WERI-Rb-1 (cell line): ENCODE measurements around the gene ITGAL.
A peak's percentile ranks its signal among the peaks of the same experiment; 100 is the strongest.

Experiments used
- DNase-seq: peaks from one replicate; pipeline ENCODE4 v3.0.0-alpha.2; 2020
- H3K27ac ChIP-seq: fragments of 250-450 bp; sonication (Bioruptor Pico); 2 replicates; pipeline ENCODE4 v1.5.1; 2020; ENCODE audit warnings: mild to moderate bottlenecking, moderate library complexity
- H3K27me3 ChIP-seq: fragments of 250-450 bp; sonication (Bioruptor Pico); 2 replicates; pipeline ENCODE4 v1.5.1; 2021; ENCODE audit warnings: mild to moderate bottlenecking, low read depth, moderate library complexity; ENCODE audit not compliant: insufficient read depth, severe bottlenecking
- H3K36me3 ChIP-seq: fragments of 250-450 bp; sonication (Bioruptor Pico); 2 replicates; pipeline ENCODE4 v1.5.1; 2020; ENCODE audit warnings: mild to moderate bottlenecking, moderate library complexity
- H3K4me3 ChIP-seq: 2 replicates; pipeline ENCODE4 v1.5.1; 2011; ENCODE audit warnings: low read depth, mild to moderate bottlenecking, control low read depth, low read length
- H3K9me3 ChIP-seq: fragments of 250-450 bp; sonication (Bioruptor Pico); 2 replicates; pipeline ENCODE4 v1.5.1; 2021; ENCODE audit warnings: mild to moderate bottlenecking, moderate library complexity; ENCODE audit not compliant: severe bottlenecking
- CTCF ChIP-seq: IDR thresholded peaks from 2 replicates; pipeline ENCODE4 v1.5.1; 2011; ENCODE audit warnings: low read depth, mild to moderate bottlenecking, control low read depth, inconsistent platforms, low read length

ITGAL gene

GRCh38 chr16:30567160-30567990 is 94.8 kb downstream of the ITGAL start:
- TF ChIP-seq CTCF: no peak
- H3K4me3 ChIP-seq: no peak overlapping the region
- H3K27ac ChIP-seq: no peak overlapping the region
- no peaks in the 10 kb centered on the region for H3K27me3 ChIP-seq
- H3K9me3 ChIP-seq: no peaks in the 10 kb centered on the region
- DNase-seq: no peak
- H3K36me3 ChIP-seq: no peaks in the 10 kb centered on the region

GRCh38 chr16:30567991-30568638 is 95.6 kb downstream of the ITGAL start:
- Histone ChIP-seq H3K9me3 (no peaks in the 10 kb centered on the region), H3K27me3 (no peaks in the 10 kb centered on the region), H3K27ac (no peak overlapping the region), H3K36me3 (peaks cover under 1% of the 10 kb centered on the region; the same call in 1 of the 2 replicates), H3K4me3 (no peak overlapping the region)
- DNase-seq: no peak
- no peak for TF ChIP-seq CTCF

- Histone ChIP-seq H3K36me3 (peaks cover 11% of the 10 kb centered on the region), H3K9me3 (no peaks in the 10 kb centered on the region), H3K27ac (no peak overlapping the region), H3K4me3 (no peak overlapping the region), H3K27me3 (no peaks in the 10 kb centered on the region)
- DNase-seq: no peak
- TF ChIP-seq CTCF: no peak
Observed at GRCh38 chr16:30569281-30569680, 96.7 kb downstream of the ITGAL start.

GRCh38 chr16:30569746-30570635 is 97.4 kb downstream of the ITGAL start:
- no peaks in the 10 kb centered on the region for H3K9me3 ChIP-seq
- H3K27ac ChIP-seq: peak overlapping the region; percentile 96
- peaks cover 11% of the 10 kb centered on the region for H3K36me3 ChIP-seq
- 0 out of 2 replicates have a peak overlapping the region, but pooled peaks have one; percentile 90 for H3K4me3 ChIP-seq
- no peak for TF ChIP-seq CTCF
- DNase-seq: no peak
- no peaks in the 10 kb centered on the region for H3K27me3 ChIP-seq

GRCh38 chr16:30570636-30571444 is 98.3 kb downstream of the ITGAL start:
- Histone ChIP-seq H3K27me3 (no peaks in the 10 kb centered on the region), H3K27ac (peak overlapping the region; percentile 96)
- DNase-seq: peak; percentile 49

More at GRCh38 chr16:30570636-30571444, 98.3 kb downstream of the ITGAL start:
- Histone ChIP-seq H3K4me3 (peak overlapping the region; percentile 90), H3K9me3 (no peaks in the 10 kb centered on the region), H3K36me3 (peaks cover 13% of the 10 kb centered on the region)
- TF ChIP-seq CTCF: no peak
